Measurements from ENCODE around the gene HSPA12B.

The HSPA12B gene

GRCh38 chr20:3710703-3711483 lies 21.6 kb upstream of the HSPA12B start (continued):
- TF ChIP-seq KLF9 (tag by site-specific recombination; IDR thresholded peaks at IDR 0.05; ENCODE audit: low read depth) (peak; percentile 86), ZBTB11 (tag by site-specific recombination; conservative IDR thresholded peaks at IDR 0.05; ENCODE audit: low read depth) (no peak), ZNF324 (tag by site-specific recombination; IDR thresholded peaks at IDR 0.05) (no peak), ZNF157 (tag by site-specific recombination; IDR thresholded peaks at IDR 0.05) (no peak), ZNF629 (tag by site-specific recombination; IDR thresholded peaks at IDR 0.05) (no peak), ZNF521 (tag by site-specific recombination; IDR thresholded peaks at IDR 0.05) (no peak), SALL2 (tag by site-specific recombination; IDR thresholded peaks at IDR 0.05; ENCODE audit: borderline replicate concordance) (no peak), ZNF623 (tag by site-specific recombination; IDR thresholded peaks at IDR 0.05) (no peak), ZNF654 (tag by site-specific recombination; IDR thresholded peaks at IDR 0.05; ENCODE audit: low read depth) (peak; percentile 55), ZNF837 (tag by site-specific recombination; IDR thresholded peaks at IDR 0.05) (no peak), ZNF664 (tag by site-specific recombination; IDR thresholded peaks at IDR 0.05) (no peak), GLIS1 (tag by site-specific recombination; IDR thresholded peaks at IDR 0.05) (peak; percentile 71), ZNF112 (tag by site-specific recombination; IDR thresholded peaks at IDR 0.05) (no peak), ZBTB10 (tag by site-specific recombination; IDR thresholded peaks at IDR 0.05) (peak; percentile 92), OSR2 (tag by site-specific recombination; IDR thresholded peaks at IDR 0.05) (no peak), ZNF544 (tag by site-specific recombination; IDR thresholded peaks at IDR 0.05) (no peak), ZXDB (tag by site-specific recombination; IDR thresholded peaks at IDR 0.05) (no peak)
- TF ChIP-seq, protein P1, sequence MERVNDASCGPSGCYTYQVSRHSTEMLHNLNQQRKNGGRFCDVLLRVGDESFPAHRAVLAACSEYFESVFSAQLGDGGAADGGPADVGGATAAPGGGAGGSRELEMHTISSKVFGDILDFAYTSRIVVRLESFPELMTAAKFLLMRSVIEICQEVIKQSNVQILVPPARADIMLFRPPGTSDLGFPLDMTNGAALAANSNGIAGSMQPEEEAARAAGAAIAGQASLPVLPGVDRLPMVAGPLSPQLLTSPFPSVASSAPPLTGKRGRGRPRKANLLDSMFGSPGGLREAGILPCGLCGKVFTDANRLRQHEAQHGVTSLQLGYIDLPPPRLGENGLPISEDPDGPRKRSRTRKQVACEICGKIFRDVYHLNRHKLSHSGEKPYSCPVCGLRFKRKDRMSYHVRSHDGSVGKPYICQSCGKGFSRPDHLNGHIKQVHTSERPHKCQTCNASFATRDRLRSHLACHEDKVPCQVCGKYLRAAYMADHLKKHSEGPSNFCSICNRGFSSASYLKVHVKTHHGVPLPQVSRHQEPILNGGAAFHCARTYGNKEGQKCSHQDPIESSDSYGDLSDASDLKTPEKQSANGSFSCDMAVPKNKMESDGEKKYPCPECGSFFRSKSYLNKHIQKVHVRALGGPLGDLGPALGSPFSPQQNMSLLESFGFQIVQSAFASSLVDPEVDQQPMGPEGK (tag by site-specific recombination; IDR thresholded peaks at IDR 0.05), result peak; percentile 64; the same call in 1 of the 2 replicates
- TF ChIP-seq, protein P2, sequence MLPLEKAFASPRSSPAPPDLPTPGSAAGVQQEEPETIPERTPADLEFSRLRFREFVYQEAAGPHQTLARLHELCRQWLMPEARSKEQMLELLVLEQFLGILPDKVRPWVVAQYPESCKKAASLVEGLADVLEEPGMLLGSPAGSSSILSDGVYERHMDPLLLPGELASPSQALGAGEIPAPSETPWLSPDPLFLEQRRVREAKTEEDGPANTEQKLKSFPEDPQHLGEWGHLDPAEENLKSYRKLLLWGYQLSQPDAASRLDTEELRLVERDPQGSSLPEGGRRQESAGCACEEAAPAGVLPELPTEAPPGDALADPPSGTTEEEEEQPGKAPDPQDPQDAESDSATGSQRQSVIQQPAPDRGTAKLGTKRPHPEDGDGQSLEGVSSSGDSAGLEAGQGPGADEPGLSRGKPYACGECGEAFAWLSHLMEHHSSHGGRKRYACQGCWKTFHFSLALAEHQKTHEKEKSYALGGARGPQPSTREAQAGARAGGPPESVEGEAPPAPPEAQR (tag by site-specific recombination; IDR thresholded peaks at IDR 0.05), result no peak
